ENCODE data around the gene GPD1L. TPM values are rescaled to one million over a fixed set of nuclear protein-coding genes. Genes with fewer than 3 reads are reported as not detected.

GPD1L gene
- total and polyA plus RNA-seq, 10 of the 15 experiments (the other 5 are each of a cell fraction or from before 2014, with no cell fraction given): 0.77 to 4.8 (median 3.9) TPM

- TF ChIP-seq BCLAF1 (IDR thresholded peaks at IDR 0.05) (no peak), CUX1 (IDR thresholded peaks at IDR 0.05; ENCODE audit: insufficient replicate concordance, low read depth, low read length) (no peak), JUND (IDR thresholded peaks at IDR 0.05; ENCODE audit: low read depth, low read length) (no peak), BHLHE40 (IDR thresholded peaks at IDR 0.05; ENCODE audit: borderline replicate concordance in 1 of 2, low read depth in 2 of 2, low read length in 1 of 2) (0 out of 4 replicates have a peak, but pooled peaks of 1 of the 2 experiments have one; percentile 10), POLR2AphosphoS5 (IDR thresholded peaks at IDR 0.05; ENCODE audit: low read length) (no peak), SMARCA5 (IDR thresholded peaks at IDR 0.05) (no peak), EZH2 (IDR thresholded peaks at IDR 0.05; ENCODE audit: borderline replicate concordance, control insufficient read depth, low read depth, low read length) (no peak), ZNF217 (IDR thresholded peaks at IDR 0.05) (no peak), IRF3 (IDR thresholded peaks at IDR 0.05) (no peak), PAX5 (IDR thresholded peaks at IDR 0.05; ENCODE audit: borderline replicate concordance, low read depth, low read length) (no peak), EED (IDR thresholded peaks at IDR 0.05; ENCODE audit: low read depth) (no peak), SIN3A (IDR thresholded peaks at IDR 0.05; ENCODE audit: low read depth, low read length) (no peak), LARP7 (IDR thresholded peaks at IDR 0.05) (no peak), POLR2AphosphoS2 (IDR thresholded peaks at IDR 0.05; ENCODE audit: low read depth, low read length) (no peak), MYB (IDR thresholded peaks at IDR 0.05; ENCODE audit: borderline replicate concordance, low read depth, low read length) (no peak), SUZ12 (IDR thresholded peaks at IDR 0.05; ENCODE audit: unreplicated experiment) (no peak), CTCF (IDR thresholded peaks at IDR 0.05 in 2 of 3, conservative IDR thresholded peaks at IDR 0.05 in 1 of 3; ENCODE audit: control insufficient read depth in 2 of 3, extremely low read depth in 1 of 3, insufficient read depth in 1 of 3, low read depth in 3 of 3, low read length in 3 of 3) (peak; percentile 65 to 82 (median 73); a peak in 5 of 6 replicates)
These were observed 37.7 kb downstream of the GPD1L start (continued) for GRCh38 chr3:32143849-32144757.

All from GM12878 (cell line).